HG03060 (cell line): Measurements from ENCODE around the gene HIC1.

Source experiments
- ATAC-seq: cut with Tn5 transposase; IDR thresholded peaks from one replicate; pipeline ENCODE4 v1.9.1; 2021; ENCODE audit warnings: low read depth, moderate number of reproducible peaks; ENCODE audit not compliant: unreplicated experiment

HIC1 gene

GRCh38 chr17:2025220-2025621 lies 29.7 kb upstream of the HIC1 start, which contains the start of gene RTN4RL1:
Gene RTN4RL1 (minus strand): TSS chr17:2025334. CDS start chr17:2024865, 469 bp downstream.
- no peak for ATAC-seq

DNA sequence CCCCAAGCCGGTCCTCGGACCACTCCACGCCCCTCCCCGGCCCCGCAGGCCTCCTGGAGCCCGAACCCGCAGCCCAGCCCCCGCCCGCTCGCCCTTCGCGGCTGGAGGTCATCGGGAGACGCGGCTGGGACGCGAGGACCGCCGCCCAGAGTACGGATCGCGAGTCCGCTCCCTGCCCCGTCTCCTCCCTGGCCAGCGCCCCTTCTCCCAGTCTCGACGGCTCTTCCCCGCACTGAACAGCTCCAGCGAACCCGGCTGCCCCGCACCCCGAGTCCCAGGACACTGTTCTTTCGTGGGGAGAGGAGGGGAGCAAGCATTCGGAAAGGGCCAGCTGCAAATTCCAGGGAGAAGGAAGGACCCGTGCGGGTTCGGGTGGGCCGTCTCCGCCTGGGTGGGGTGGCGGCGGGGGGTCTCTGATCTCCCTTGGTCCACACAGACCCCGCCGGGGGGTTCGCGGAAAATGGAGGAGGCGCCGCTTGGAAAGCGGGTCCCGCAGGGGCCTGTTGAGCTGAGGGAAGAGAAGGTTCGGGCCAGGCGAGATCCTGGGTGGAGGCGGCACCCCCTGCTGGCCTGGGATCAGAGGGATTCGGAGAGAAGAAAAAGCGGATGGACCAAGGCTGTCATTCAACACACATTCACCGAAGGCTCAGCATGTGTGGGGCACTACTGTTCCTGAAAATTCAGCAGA lies 29.1 kb upstream of the HIC1 start:
- ATAC-seq: no peak

DNA sequence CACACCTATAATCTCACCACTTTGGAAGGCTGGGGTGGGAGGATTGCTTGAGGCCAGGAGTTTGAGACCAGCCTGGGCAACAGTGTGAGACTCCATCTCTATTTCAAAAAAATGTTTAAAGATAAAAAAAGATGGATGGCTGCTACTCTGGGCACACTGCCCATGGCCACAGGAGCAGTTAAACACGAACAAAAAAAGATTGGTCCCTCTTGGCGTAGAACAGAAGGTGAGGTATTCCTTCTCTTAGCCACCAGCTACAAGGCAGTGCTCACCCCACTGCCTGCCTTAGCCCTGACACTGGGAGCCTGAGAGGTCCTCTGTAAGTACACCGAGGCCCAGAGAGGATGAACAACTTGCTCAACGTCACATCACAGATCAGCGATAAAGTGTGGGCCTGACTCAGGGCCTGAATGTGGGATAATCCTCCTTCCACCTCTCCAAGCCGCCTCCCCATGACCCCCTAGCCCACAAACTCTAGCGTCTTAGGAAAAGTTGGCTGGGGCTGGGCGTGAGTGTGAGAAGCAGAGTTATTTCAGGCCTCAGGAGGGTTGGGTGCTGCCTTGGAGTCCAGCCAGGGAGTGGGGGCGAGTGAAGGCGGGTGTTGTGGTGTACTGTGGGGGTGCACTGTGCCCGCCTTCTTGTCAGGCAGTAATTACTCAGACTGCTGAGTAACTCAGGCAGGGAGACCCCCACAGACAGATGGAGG lies 27.2 kb upstream of the HIC1 start:
- no peak for ATAC-seq

GRCh38 chr17:2028234-2028614 lies 26.7 kb upstream of the HIC1 start:
- ATAC-seq: no peak

GRCh38 chr17:2028737-2029136 lies 26.2 kb upstream of the HIC1 start:
- no peak for ATAC-seq

GRCh38 chr17:2029911-2030778 lies 24.8 kb upstream of the HIC1 start, which contains the start of gene DPH1:
Gene DPH1 (plus strand): TSS chr17:2030153. CDS start chr17:2030170, 17 bp downstream.
- ATAC-seq: peak; percentile 57

DNA sequence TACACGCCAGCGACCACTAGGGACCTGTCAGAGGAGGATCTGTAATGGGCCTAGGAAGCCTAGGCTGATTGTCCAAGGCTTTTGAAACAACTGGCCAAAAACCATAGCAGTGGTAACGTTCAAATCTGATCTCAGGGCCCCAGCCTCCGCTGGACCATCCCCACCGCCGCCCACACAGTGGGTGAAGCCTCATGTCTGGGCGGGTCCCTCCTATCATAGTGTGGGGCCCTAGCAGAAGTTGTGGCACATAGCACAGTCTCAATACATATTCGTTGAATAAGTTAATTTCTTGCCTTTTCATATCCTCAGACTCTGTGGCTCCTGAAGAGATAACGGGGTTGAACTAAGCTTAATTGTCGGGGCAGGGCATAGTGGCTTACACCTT lies 24.1 kb upstream of the HIC1 start:
- ATAC-seq: no peak

DNA sequence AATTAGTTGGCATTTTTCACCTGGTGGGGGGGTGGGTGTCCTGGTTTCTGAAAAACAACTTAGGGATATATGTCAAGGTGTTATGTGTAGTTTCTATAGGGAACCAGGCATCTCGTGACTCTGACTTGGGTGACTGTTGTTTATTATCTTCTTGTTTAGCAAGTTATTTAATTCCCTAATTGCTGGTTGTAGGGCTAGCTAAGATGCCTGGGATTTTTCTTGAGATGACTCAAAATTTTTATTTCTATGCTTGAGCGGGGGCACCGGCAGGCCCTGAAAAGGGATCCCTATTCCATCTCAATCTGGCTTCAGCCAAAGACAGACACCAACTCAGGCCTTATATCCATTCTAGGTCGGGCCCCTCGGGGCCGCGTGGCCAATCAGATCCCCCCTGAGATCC lies 21.8 kb upstream of the HIC1 start:
- ATAC-seq: no peak

DNA sequence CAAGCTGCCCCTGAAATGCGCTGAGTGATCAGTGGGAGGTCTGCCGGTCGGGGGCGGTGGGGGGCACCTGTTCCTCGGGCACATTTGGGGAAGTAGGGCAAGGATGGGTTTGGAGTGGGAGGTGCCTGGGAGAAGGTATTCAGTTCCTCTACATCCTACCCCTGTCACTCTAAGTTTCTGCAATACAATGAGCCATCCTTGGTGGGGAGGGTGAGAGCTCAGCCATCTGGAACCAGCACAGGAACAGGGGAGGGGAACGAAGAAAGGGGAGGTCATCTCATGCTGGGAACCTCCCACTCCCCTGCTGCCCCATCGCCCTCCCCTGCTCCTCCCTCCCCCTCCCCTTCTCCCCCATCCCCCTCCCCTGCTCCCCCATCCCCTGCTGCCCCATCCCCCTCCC lies 20.7 kb upstream of the HIC1 start:
- no peak for ATAC-seq

DNA sequence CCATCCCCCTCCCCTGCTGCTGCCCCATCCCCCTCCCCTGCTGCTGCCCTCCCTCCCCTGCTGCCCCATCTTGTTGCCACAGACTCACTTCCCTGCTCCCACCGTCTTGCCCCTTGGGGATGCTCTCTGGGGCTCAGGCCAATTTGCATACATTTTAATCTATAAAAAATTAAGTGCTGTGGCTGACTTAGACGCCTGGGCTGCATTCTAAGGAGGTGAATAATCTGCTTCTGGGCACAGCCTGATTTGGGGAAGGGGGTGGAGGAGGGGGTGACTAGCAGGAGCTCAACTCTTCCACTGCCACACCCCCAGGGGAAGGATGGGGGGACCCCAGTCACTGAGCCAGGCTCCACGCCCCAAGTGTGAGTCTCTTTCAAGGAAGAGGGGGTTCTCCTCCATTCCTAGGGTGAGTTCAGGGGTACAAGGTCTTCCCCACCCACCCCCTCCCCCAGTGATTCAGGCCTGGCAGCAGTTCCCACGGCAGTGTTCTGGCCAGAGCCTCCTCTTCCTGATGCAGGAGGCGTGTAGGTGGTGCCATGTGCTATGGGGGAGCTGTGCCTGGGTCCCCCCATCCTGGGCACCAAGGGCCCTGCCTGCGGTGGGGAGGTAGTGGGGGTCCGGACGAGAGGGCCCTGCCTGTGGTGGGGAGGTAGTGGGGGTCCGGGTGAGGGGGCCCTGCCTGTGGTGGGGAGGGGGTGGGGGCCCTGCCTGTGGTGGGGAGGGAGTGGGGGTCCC lies 19.9 kb upstream of the HIC1 start:
- no peak for ATAC-seq

GRCh38 chr17:2035541-2036488 lies 19.1 kb upstream of the HIC1 start:
- no peak for ATAC-seq

DNA sequence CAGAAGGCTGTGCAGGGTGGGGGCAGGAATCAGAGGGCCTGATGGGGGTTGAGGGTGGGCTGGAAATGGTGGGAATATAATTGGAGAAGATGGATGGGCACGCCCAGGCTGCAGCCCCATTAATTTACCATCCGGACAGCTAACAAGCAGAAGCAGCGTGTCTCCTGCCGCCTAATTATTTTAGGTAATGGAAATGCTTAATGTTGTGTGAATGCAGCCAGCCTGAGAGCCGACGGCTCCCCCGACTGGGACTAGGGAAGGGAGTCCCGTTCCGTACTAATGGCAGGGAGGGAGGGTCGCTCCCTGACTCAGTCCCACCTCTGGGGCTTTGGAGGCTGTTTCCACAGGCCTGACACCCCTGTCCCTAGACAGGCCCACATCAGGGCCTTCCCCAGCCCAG lies 17.7 kb upstream of the HIC1 start:
- ATAC-seq: no peak

DNA sequence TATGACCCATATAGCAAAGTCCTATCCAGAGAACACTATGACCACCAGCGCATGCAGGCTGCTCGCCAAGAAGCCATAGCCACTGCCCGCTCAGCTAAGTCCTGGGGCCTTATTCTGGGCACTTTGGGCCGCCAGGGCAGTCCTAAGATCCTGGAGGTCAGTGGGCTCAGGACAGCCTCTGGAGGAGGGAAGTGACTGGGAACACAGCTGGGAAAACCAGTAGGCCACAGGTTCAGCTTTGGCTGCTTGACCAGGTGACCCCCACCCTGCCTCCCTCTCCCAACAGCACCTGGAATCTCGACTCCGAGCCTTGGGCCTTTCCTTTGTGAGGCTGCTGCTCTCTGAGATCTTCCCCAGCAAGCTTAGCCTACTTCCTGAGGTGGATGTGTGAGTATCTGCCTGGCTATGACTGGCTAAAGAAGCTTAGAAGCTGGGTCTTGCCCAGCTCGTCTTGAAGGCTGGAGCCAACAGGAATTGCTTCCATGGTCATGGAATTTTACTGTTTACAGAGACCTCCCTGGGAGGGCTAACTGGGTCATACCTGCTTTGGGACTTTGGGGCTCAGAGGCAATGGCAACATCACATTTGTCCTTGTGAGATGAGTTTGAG lies 14.6 kb upstream of the HIC1 start:
- no peak for ATAC-seq

GRCh38 chr17:2040942-2041560 lies 13.9 kb upstream of the HIC1 start:
- ATAC-seq: no peak

DNA sequence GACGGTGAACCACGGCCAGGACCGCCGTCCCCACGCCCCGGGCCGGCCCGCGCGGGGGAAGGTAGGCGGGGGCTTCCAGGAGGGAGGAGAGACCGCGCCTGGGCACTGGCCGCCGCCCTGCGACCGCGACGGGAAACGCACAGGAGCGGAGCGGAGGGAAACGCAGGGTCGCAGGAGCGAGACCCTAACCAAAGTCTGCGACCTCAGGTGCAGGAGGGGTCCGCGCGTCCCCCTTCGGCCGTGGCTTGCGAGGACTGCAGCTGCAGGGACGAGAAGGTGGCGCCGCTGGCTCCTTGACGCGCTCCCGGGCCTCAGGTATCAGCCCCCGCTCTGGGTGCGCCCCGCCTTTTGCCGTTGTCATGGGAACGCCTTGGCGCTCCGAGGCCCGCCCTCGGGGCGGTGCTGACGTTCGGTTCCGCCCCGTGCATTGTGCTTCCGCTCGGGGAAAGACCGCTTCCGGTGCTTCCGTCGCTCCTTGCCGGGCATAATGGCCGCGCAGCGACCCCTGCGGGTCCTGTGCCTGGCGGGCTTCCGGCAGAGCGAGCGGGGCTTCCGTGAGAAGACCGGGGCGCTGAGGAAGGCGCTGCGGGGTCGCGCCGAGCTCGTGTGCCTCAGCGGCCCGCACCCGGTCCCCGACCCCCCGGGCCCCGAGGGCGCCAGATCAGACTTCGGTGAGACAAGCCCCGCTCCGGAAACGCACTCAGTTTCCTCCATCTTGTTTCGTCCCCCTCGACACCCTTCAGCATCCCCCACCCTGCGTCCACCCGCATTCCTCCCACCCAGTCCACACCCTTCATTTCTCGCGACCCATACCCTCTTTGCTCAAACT lies 13.1 kb upstream of the HIC1 start, which contains the start of gene OVCA2:
Gene OVCA2 (plus strand): TSS at position 462 of the 829 bp plus-strand sequence. CDS start 26 bp downstream, at position 488.
- peak; percentile 76 for ATAC-seq

GRCh38 chr17:2042390-2042847 lies 12.5 kb upstream of the HIC1 start:
- ATAC-seq: no peak

DNA sequence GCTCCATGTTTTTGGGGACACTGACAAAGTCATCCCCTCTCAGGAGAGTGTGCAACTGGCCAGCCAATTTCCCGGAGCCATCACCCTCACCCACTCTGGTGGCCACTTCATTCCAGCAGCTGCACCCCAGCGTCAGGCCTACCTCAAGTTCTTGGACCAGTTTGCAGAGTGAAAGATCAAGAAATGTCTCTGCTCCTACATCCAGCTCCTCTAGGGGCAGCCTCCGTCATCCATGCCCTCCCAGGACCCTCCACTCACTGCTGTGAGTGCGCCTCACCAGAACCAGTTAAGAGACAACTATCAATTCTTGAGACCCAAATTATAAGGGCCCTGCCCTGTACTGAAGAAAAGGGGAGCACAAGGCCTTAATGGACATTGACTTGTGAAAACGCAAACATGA lies 12.0 kb upstream of the HIC1 start:
- ATAC-seq: no peak
